ENCODE data around the gene KCNG2. TPM values are rescaled to one million over a fixed set of nuclear protein-coding genes. Genes with fewer than 3 reads are reported as not detected.

The KCNG2 gene
- total and polyA plus RNA-seq, 2 experiments from 2014 or later = not detected

DNA sequence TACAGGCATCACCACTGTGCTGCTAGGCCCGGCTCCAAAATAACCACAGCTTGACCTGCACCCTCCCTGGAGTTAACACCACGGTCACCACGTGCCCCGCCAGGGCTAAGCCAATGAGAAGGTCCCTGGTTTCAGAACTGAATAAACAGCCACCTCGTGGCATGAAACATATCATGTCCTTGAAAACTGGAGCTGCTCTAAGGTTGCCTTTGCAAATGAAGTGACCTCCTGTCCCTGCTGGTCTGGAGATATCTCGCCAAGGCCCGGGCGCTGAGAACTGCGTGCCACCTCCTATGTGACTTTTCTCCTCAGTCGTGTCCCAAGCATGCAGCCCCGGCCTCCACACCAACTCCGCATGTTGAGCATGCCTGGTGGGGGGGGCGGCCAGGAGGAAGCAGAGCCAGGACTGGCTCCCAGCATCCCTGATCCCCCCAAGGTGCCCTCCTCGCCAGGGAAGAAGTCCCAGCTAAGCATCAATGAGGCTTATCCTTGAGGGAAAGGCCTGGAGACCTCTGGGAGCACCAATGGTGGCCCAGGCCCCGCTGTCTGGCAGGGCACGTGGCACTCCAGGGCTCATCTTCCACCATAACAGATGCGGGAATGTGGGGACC, 16.3 kb upstream of the KCNG2 start:
- no peaks in the 10 kb centered on the region for H3K9me2 ChIP-seq (replicated peaks; ENCODE audit: insufficient read depth)
- 91% methylated on average over 17 of the region's 17 CpGs for WGBS (ENCODE audit: low lambda C conversion rate, missing lambda C conversion rate)
- no peak overlapping the region for H3K4me3 ChIP-seq
- H3K79me2 ChIP-seq = no peaks in the 10 kb centered on the region
- H3K27ac ChIP-seq = no peak overlapping the region
- no peaks in the 10 kb centered on the region for H3K36me3 ChIP-seq (replicated peaks; ENCODE audit: insufficient read depth, low read depth)
- no peak overlapping the region for H3K4me2 ChIP-seq
- TF ChIP-seq EZH2phosphoT487 (IDR thresholded peaks at IDR 0.05; ENCODE audit: low read depth, severe bottlenecking, unreplicated experiment) (no peak), EZH2 (IDR thresholded peaks at IDR 0.05; ENCODE audit: borderline replicate concordance) (no peak)
- TF ChIP-seq, protein P1, sequence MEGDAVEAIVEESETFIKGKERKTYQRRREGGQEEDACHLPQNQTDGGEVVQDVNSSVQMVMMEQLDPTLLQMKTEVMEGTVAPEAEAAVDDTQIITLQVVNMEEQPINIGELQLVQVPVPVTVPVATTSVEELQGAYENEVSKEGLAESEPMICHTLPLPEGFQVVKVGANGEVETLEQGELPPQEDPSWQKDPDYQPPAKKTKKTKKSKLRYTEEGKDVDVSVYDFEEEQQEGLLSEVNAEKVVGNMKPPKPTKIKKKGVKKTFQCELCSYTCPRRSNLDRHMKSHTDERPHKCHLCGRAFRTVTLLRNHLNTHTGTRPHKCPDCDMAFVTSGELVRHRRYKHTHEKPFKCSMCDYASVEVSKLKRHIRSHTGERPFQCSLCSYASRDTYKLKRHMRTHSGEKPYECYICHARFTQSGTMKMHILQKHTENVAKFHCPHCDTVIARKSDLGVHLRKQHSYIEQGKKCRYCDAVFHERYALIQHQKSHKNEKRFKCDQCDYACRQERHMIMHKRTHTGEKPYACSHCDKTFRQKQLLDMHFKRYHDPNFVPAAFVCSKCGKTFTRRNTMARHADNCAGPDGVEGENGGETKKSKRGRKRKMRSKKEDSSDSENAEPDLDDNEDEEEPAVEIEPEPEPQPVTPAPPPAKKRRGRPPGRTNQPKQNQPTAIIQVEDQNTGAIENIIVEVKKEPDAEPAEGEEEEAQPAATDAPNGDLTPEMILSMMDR (IDR thresholded peaks at IDR 0.05; ENCODE audit: poor library complexity) = no peak
- H3K4me1 ChIP-seq (ENCODE audit: insufficient read depth) = no peaks in the 10 kb centered on the region
- DNase-seq (ENCODE audit: low spot score) = no peak
- H4K20me1 ChIP-seq (ENCODE audit: insufficient read depth, poor library complexity, severe bottlenecking) = no peaks in the 10 kb centered on the region
- peaks cover 6% of the 10 kb centered on the region for H3K27me3 ChIP-seq
- no peaks in the 10 kb centered on the region for H3K9me3 ChIP-seq (ENCODE audit: low read depth)
- no peak overlapping the region for H2AFZ ChIP-seq

- Histone ChIP-seq H4K20me1 (ENCODE audit: insufficient read depth, poor library complexity, severe bottlenecking) (no peaks in the 10 kb centered on the region), H3K9me2 (replicated peaks; ENCODE audit: insufficient read depth) (no peaks in the 10 kb centered on the region), H3K4me3 (no peak overlapping the region), H3K4me1 (ENCODE audit: insufficient read depth) (no peaks in the 10 kb centered on the region), H2AFZ (no peak overlapping the region), H3K9me3 (ENCODE audit: low read depth) (no peaks in the 10 kb centered on the region), H3K27me3 (peaks cover 19% of the 10 kb centered on the region), H3K4me2 (no peak overlapping the region), H3K27ac (no peak overlapping the region), H3K79me2 (no peaks in the 10 kb centered on the region), H3K36me3 (replicated peaks; ENCODE audit: insufficient read depth, low read depth) (no peaks in the 10 kb centered on the region)
- 93% methylated on average over 42 of the region's 43 CpGs for WGBS (ENCODE audit: low lambda C conversion rate, missing lambda C conversion rate)
- TF ChIP-seq EZH2 (IDR thresholded peaks at IDR 0.05; ENCODE audit: borderline replicate concordance) (no peak), EZH2phosphoT487 (IDR thresholded peaks at IDR 0.05; ENCODE audit: low read depth, severe bottlenecking, unreplicated experiment) (no peak)
- TF ChIP-seq, protein P1 (IDR thresholded peaks at IDR 0.05; ENCODE audit: poor library complexity) = no peak
- DNase-seq (ENCODE audit: low spot score) = no peak
These were observed 15.0 kb upstream of the KCNG2 start for GRCh38 chr18:79782566-79783308.

DNA sequence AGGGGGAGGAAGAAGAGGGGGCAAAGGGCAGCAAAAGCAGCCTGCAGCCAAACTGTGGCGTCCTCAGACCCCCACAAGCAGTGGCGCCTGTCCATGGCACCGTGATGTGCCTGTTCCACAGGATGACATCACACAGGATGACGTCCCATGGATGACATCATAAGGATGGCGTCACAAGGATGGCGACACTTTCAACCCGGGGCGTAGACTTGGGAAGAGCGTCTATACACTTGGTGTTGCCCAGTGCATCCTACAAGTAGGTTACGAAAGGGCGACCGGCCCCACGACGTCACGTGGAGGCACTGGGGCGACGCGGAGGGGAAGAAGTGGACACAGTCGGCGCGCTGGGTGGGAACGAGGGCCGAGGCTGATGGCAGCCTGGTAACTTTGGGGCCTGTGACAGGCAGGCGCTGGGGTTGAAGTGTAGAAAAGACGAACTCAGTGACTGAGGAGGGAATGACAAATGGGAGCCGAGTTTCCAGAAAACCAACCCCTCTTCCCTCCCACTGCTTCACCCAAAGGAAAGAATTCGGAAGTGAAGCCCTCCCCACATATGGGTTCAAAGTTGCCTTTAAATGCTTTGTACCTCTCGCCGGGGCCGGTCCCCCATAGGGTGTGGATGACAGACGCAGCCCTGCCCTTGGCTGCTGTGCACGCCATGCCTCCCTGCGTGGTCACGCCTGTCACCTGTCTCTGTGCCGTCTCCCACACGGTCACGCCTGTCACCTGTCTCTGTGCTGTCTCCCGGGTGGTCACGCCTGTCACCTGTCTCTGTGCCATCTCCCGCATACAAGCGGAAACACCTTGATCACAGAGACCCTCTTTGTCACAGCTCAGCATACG, 13.4 kb upstream of the KCNG2 start:
- H3K79me2 ChIP-seq = no peaks in the 10 kb centered on the region
- H3K4me2 ChIP-seq = no peak overlapping the region
- TF ChIP-seq EZH2 (IDR thresholded peaks at IDR 0.05; ENCODE audit: borderline replicate concordance) = no peak
- TF ChIP-seq EZH2phosphoT487 (IDR thresholded peaks at IDR 0.05; ENCODE audit: low read depth, severe bottlenecking, unreplicated experiment) = no peak
- TF ChIP-seq, protein P1 (IDR thresholded peaks at IDR 0.05; ENCODE audit: poor library complexity) = no peak

More for the DNA sequence above, 13.4 kb upstream of the KCNG2 start:
- no peak overlapping the region for H2AFZ ChIP-seq
- DNase-seq (ENCODE audit: low spot score) = no peak
- H3K27me3 ChIP-seq = peaks cover 31% of the 10 kb centered on the region
- H3K27ac ChIP-seq = no peak overlapping the region
- no peaks in the 10 kb centered on the region for H3K36me3 ChIP-seq (replicated peaks; ENCODE audit: insufficient read depth, low read depth)
- H3K9me2 ChIP-seq (replicated peaks; ENCODE audit: insufficient read depth) = no peaks in the 10 kb centered on the region
- no peaks in the 10 kb centered on the region for H3K9me3 ChIP-seq (ENCODE audit: low read depth)
- no peak overlapping the region for H3K4me3 ChIP-seq
- 93% methylated on average over 41 of the region's 42 CpGs for WGBS (ENCODE audit: low lambda C conversion rate, missing lambda C conversion rate)
- H4K20me1 ChIP-seq (ENCODE audit: insufficient read depth, poor library complexity, severe bottlenecking) = no peaks in the 10 kb centered on the region
- H3K4me1 ChIP-seq (ENCODE audit: insufficient read depth) = no peaks in the 10 kb centered on the region
